GM19099 (cell line): Measurements from ENCODE around the gene CENPE.

Source experiments
- POLR2A ChIP-seq: IDR thresholded peaks from 3 replicates; pipeline ENCODE4 v1.6.1; 2011; ENCODE audit warnings: low read depth; ENCODE audit not compliant: insufficient read length; ENCODE audit errors: extremely low read depth

CENPE gene

GRCh38 chr4:103137446-103137827 is 60.7 kb downstream of the CENPE start:
- TF ChIP-seq POLR2A = no peak

- no peak for TF ChIP-seq POLR2A
These were observed 61.3 kb downstream of the CENPE start for GRCh38 chr4:103136671-103137445.

- TF ChIP-seq POLR2A = no peak
These were observed 69.0 kb downstream of the CENPE start for GRCh38 chr4:103129174-103129573.

- no peak for TF ChIP-seq POLR2A
These were observed 72.0 kb downstream of the CENPE start for GRCh38 chr4:103126126-103126525.

- TF ChIP-seq POLR2A = no peak
These were observed 75.0 kb downstream of the CENPE start for GRCh38 chr4:103123114-103123513.

GRCh38 chr4:103118166-103118565 is 80.0 kb downstream of the CENPE start:
- TF ChIP-seq POLR2A = no peak

GRCh38 chr4:103111598-103111997 is 86.5 kb downstream of the CENPE start:
- TF ChIP-seq POLR2A = no peak

- no peak for TF ChIP-seq POLR2A
These were observed 89.6 kb downstream of the CENPE start for GRCh38 chr4:103108542-103108941.

- no peak for TF ChIP-seq POLR2A
These were observed 92.4 kb downstream of the CENPE start for GRCh38 chr4:103105558-103106356.

- no peak for TF ChIP-seq POLR2A
These were observed 93.3 kb downstream of the CENPE start for GRCh38 chr4:103104886-103105285.

GRCh38 chr4:103100691-103101090 is 97.5 kb downstream of the CENPE start:
- no peak for TF ChIP-seq POLR2A

GRCh38 chr4:103099691-103100392 is 98.3 kb downstream of the CENPE start, which contains the start of gene BDH2:
Gene BDH2, minus strand, starts transcription at chr4:103099834. Its CDS starts 3,580 bp downstream, at chr4:103096254.
- peak; percentile 39 for TF ChIP-seq POLR2A

GRCh38 chr4:103098756-103099440 is 99.2 kb downstream of the CENPE start:
- TF ChIP-seq POLR2A = no peak

GRCh38 chr4:103098341-103098740 is 99.8 kb downstream of the CENPE start:
- no peak for TF ChIP-seq POLR2A

GRCh38 chr4:103097112-103097511 is 101.0 kb downstream of the CENPE start:
- TF ChIP-seq POLR2A = no peak
